22Rv1 (cell line): ENCODE data around the gene SNRPB.
"Not testable (repeated sequence)": the region's sequence is repeated elsewhere in the genome, so short reads cannot be mapped to it uniquely, and the experiment has no call there.

Source experiments
- H3K27ac ChIP-seq: fragments of 450-650 bp; 2 replicates; pipeline ENCODE4 v1.5.1; 2017
- CTCF ChIP-seq: fragments of 450-650 bp; IDR thresholded peaks from 2 replicates; pipeline ENCODE4 v1.5.1; 2017; ENCODE audit warnings: mild to moderate bottlenecking
- ZFX ChIP-seq: fragments of 450-650 bp; IDR thresholded peaks from 2 replicates; pipeline ENCODE4 v1.6.1; 2017; ENCODE audit warnings: antibody characterized with exemption, borderline replicate concordance

SNRPB gene

GRCh38 chr20:2509468-2509781 is 38.8 kb upstream of the SNRPB start:
- H3K27ac ChIP-seq: peak overlapping the region; percentile 62
- TF ChIP-seq CTCF (no peak), ZFX (no peak)

- TF ChIP-seq ZFX: no peak
- no peak; the same call in 1 of the 2 replicates for TF ChIP-seq CTCF
- H3K27ac ChIP-seq: peak within 1 kb of the TSS; percentile 62
Observed at GRCh38 chr20:2508631-2509467, 38.3 kb upstream of the SNRPB start, which contains the start of gene ZNF343. Gene ZNF343 (minus strand): TSS chr20:2508915. CDS start chr20:2493895, 15,020 bp downstream.

- H3K27ac ChIP-seq: peak overlapping the region; percentile 62
- no peak for TF ChIP-seq ZFX
- TF ChIP-seq CTCF: no peak
Observed at GRCh38 chr20:2507875-2508630, 37.5 kb upstream of the SNRPB start.

- H3K27ac ChIP-seq: no peak overlapping the region
- no peak for TF ChIP-seq ZFX
- no peak for TF ChIP-seq CTCF
Observed at GRCh38 chr20:2507464-2507863, 36.9 kb upstream of the SNRPB start.

GRCh38 chr20:2506426-2506825 is 35.8 kb upstream of the SNRPB start:
- not testable (repeated sequence) for H3K27ac ChIP-seq

- H3K27ac ChIP-seq: not testable (repeated sequence)
Observed at GRCh38 chr20:2504803-2505202, 34.2 kb upstream of the SNRPB start.

GRCh38 chr20:2502808-2503384 is 32.3 kb upstream of the SNRPB start:
- not testable (repeated sequence) for H3K27ac ChIP-seq

GRCh38 chr20:2485661-2486060 is 15.1 kb upstream of the SNRPB start:
- no peak for TF ChIP-seq ZFX
- no peak for TF ChIP-seq CTCF
- H3K27ac ChIP-seq: no peak overlapping the region
